H1 (cell line): ENCODE results near the gene PBX1. TPM values are rescaled to one million over a fixed set of nuclear protein-coding genes. Genes with fewer than 3 reads are reported as not detected.

Source experiments
- BACH1 ChIP-seq: IDR thresholded peaks from 2 replicates; pipeline ENCODE4 v1.6.1; 2012; ENCODE audit warnings: low read length, improper control_type of control experiment
- CHD7 ChIP-seq: fragments of 300-600 bp; sonication (generic); IDR thresholded peaks from 2 replicates; pipeline ENCODE4 v1.7.1; 2012; ENCODE audit warnings: low read length, moderate library complexity, mild to moderate bottlenecking, inconsistent platforms; ENCODE audit not compliant: insufficient replicate concordance
- HDAC6 ChIP-seq: IDR thresholded peaks from one replicate; pipeline ENCODE4 v1.7.1; 2012; ENCODE audit warnings: low read depth, mild to moderate bottlenecking, inconsistent platforms, low read length, moderate library complexity
- POLR2A ChIP-seq, 2 experiments: IDR thresholded peaks; 1 replicate in 1 of 2; 2 replicates in 1 of 2; pipeline ENCODE4 v1.6.1; 2011; ENCODE audit warnings: low read depth in 2 of 2, low read length in 2 of 2, mild to moderate bottlenecking in 2 of 2; ENCODE audit errors: control extremely low read depth in 1 of 2
- ZNF274 ChIP-seq: IDR thresholded peaks from 2 replicates; pipeline ENCODE4 v1.7.0; 2012; ENCODE audit warnings: low read length, borderline replicate concordance; ENCODE audit errors: extremely low read depth
- polyA plus RNA-seq, 7 experiments: library from polyadenylated mRNA; depleted of rRNA in 3 of 7; stranded (reverse) in 5 of 7; unstranded in 2 of 7; fragments of >200 nt in 5 of 7; fragments of 200-250 nt in 2 of 7; gene quantifications; 1 replicate in 5 of 7; 2 replicates in 1 of 7; 4 replicates in 1 of 7; pipeline versions ENCODE4 v1.2.1 to v1.2.3, GENCODE V29; 2011 to 2013; ENCODE audit warnings: missing spikeins in 2 of 7, mixed read lengths in 2 of 7
- total RNA-seq: library from RNA; stranded (reverse); fragmentation: NEBNext Ultra II Directional; extraction: Animal tissue kit (Norgen Biotek cat#: 25700); gene quantifications from 2 replicates; pipeline ENCODE4 v1.2.1, GENCODE V29; 2021
- TF ChIP-seq, protein P1 (sequence below), 3 experiments: IDR thresholded peaks; 1 replicate in 2 of 3; 2 replicates in 1 of 3; pipeline versions ENCODE4 v1.5.1 to v1.6.1; 2011; ENCODE audit warnings: low read length in 3 of 3, mild to moderate bottlenecking in 3 of 3, inconsistent platforms in 2 of 3, low read depth in 1 of 3, moderate library complexity in 1 of 3; ENCODE audit not compliant: insufficient read depth in 1 of 3; ENCODE audit errors: control extremely low read depth in 1 of 3

Gene PBX1
- total and polyA plus RNA-seq, 2 of the 8 experiments (the other 6 are each of a cell fraction or from before 2014, with no cell fraction given), result 87.4 to 124 TPM

DNA sequence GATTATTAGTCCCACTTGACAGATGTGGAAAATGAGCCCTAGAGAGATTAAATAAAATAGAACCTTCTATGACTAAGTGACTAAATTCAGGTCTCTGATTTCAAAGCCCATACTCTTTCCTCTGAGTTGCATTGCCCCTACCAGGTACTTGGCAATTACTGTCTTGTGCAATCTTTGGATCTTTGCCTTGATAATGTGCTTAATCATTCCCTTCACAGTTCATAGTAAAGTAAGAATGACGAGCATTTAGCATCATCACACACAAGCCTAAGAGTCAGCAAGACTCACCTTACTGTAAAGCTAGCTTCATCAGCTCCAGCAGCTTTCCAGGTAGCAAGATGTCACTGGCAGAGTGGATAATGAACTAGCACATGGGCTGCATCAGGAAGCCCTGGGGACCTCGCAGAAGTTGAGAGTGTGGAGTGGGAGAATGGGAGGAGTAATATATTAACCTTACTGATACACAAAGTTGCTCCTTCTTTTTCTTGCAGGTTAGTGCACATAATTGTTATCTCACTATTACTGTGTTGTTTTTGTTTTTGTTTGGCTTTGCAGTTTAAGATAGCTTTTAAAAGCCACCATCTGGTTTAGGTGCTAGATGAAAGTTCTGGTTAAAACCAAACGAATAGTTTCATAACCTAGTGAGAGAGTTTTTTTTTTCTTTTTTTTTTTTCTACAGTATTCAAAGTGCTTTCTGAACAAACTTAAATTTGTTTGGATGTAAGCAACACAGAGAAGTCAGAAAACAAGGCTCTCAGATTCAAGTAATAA is 71.8 kb downstream of the PBX1 start (continued):
- TF ChIP-seq CHD7 (no peak), BACH1 (no peak), HDAC6 (no peak), POLR2A (IDR thresholded peaks at IDR 0.05; ENCODE audit: control extremely low read depth in 1 of 2, low read depth in 2 of 2, low read length in 2 of 2) (no peak), ZNF274 (no peak)
- TF ChIP-seq, protein P1, sequence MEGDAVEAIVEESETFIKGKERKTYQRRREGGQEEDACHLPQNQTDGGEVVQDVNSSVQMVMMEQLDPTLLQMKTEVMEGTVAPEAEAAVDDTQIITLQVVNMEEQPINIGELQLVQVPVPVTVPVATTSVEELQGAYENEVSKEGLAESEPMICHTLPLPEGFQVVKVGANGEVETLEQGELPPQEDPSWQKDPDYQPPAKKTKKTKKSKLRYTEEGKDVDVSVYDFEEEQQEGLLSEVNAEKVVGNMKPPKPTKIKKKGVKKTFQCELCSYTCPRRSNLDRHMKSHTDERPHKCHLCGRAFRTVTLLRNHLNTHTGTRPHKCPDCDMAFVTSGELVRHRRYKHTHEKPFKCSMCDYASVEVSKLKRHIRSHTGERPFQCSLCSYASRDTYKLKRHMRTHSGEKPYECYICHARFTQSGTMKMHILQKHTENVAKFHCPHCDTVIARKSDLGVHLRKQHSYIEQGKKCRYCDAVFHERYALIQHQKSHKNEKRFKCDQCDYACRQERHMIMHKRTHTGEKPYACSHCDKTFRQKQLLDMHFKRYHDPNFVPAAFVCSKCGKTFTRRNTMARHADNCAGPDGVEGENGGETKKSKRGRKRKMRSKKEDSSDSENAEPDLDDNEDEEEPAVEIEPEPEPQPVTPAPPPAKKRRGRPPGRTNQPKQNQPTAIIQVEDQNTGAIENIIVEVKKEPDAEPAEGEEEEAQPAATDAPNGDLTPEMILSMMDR (IDR thresholded peaks at IDR 0.05; ENCODE audit: control extremely low read depth in 1 of 3, insufficient read depth in 1 of 3, low read depth in 1 of 3, low read length in 3 of 3), result no peak
